Mesothelial cell of epicardium (in vitro differentiated cells): ENCODE results near the gene BOC. TPM values are rescaled to one million over a fixed set of nuclear protein-coding genes. Genes with fewer than 3 reads are reported as not detected.

Experiments used
- DNase-seq, 2 experiments: peaks; one replicate each; pipeline ENCODE4 v3.0.0; 2021; ENCODE audit warnings: low spot score in 2 of 2; ENCODE audit not compliant: unreplicated experiment in 2 of 2
- H3K27ac Mint-ChIP-seq: 2 replicates; pipeline ENCODE4 v1.8.0; 2021; ENCODE audit warnings: mixed read lengths
- H3K27me3 Mint-ChIP-seq: 2 replicates; pipeline ENCODE4 v1.8.0; 2021; ENCODE audit warnings: low read depth, mixed read lengths
- H3K36me3 Mint-ChIP-seq: 2 replicates; pipeline ENCODE4 v1.8.0; 2021; ENCODE audit warnings: mixed read lengths
- H3K4me1 Mint-ChIP-seq: 2 replicates; pipeline ENCODE4 v1.8.0; 2021; ENCODE audit warnings: mixed read lengths
- H3K4me3 Mint-ChIP-seq: 2 replicates; pipeline ENCODE4 v1.8.0; 2021; ENCODE audit warnings: mild to moderate bottlenecking, moderate library complexity, mixed read lengths
- H3K9me3 Mint-ChIP-seq: 2 replicates; pipeline ENCODE4 v1.8.0; 2021; ENCODE audit warnings: mixed read lengths
- CTCF ChIP-seq: fragments of 200-600 bp; sonication (generic); IDR thresholded peaks from one replicate; pipeline ENCODE4 v1.5.0; 2021; ENCODE audit warnings: antibody characterized with exemption; ENCODE audit not compliant: unreplicated experiment
- total RNA-seq: library from RNA; stranded (reverse); gene quantifications from 3 replicates; pipeline ENCODE4 v1.2.1, GENCODE V29; 2021

The BOC gene
- total RNA-seq, 1 donor from 2014 or later, result 85.3 TPM

- peaks cover 3% of the 10 kb centered on the region for H3K36me3 Mint-ChIP-seq
- no peaks in the 10 kb centered on the region for H3K27me3 Mint-ChIP-seq
- H3K9me3 Mint-ChIP-seq, result peaks cover 4% of the 10 kb centered on the region
- H3K27ac Mint-ChIP-seq, result no peak overlapping the region
- peaks cover 7% of the 10 kb centered on the region for H3K4me1 Mint-ChIP-seq
- no peak overlapping the region for H3K4me3 Mint-ChIP-seq
- DNase-seq, result no peak
- TF ChIP-seq CTCF, result no peak
Observed at GRCh38 chr3:113300596-113300995, 89.2 kb downstream of the BOC start.

GRCh38 chr3:113304102-113304501 lies 92.7 kb downstream of the BOC start:
- H3K27ac Mint-ChIP-seq, result no peak overlapping the region
- H3K9me3 Mint-ChIP-seq, result peaks cover 4% of the 10 kb centered on the region
- TF ChIP-seq CTCF, result no peak
- H3K27me3 Mint-ChIP-seq, result no peaks in the 10 kb centered on the region
- no peak overlapping the region for H3K4me3 Mint-ChIP-seq
- no peak for DNase-seq
- peaks cover 2% of the 10 kb centered on the region for H3K36me3 Mint-ChIP-seq
- H3K4me1 Mint-ChIP-seq, result peaks cover 7% of the 10 kb centered on the region

GRCh38 chr3:113304856-113305540 lies 93.6 kb downstream of the BOC start:
- Mint-ChIP-seq H3K9me3 (peaks cover 4% of the 10 kb centered on the region), H3K4me3 (no peak overlapping the region), H3K27me3 (no peaks in the 10 kb centered on the region), H3K27ac (no peak overlapping the region), H3K4me1 (peaks cover 7% of the 10 kb centered on the region), H3K36me3 (peaks cover 2% of the 10 kb centered on the region)
- no peak for TF ChIP-seq CTCF
- DNase-seq, result no peak

GRCh38 chr3:113310960-113311359 lies 99.6 kb downstream of the BOC start:
- Mint-ChIP-seq H3K4me3 (no peak overlapping the region), H3K9me3 (peaks cover 35% of the 10 kb centered on the region), H3K27me3 (no peaks in the 10 kb centered on the region), H3K36me3 (peaks cover 37% of the 10 kb centered on the region), H3K4me1 (no peaks in the 10 kb centered on the region), H3K27ac (no peak overlapping the region)
- DNase-seq, result no peak
- TF ChIP-seq CTCF, result no peak

- TF ChIP-seq CTCF, result no peak
- Mint-ChIP-seq H3K4me3 (no peak overlapping the region), H3K4me1 (no peaks in the 10 kb centered on the region), H3K27ac (no peak overlapping the region), H3K27me3 (no peaks in the 10 kb centered on the region), H3K9me3 (peaks cover 39% of the 10 kb centered on the region), H3K36me3 (peaks cover 40% of the 10 kb centered on the region)
- DNase-seq, result no peak
Observed at GRCh38 chr3:113312416-113312815, 101.1 kb downstream of the BOC start.
